ENCODE results near the gene C6orf62.
"Not testable (repeated sequence)": the region's sequence is repeated elsewhere in the genome, so short reads cannot be mapped to it uniquely, and the experiment has no call there.

Gene C6orf62

GRCh38 chr6:24719125-24719971 lies at the start of gene C6orf62:
C6orf62 (minus strand) TSS chr6:24719154; CDS start chr6:24718668, 486 bp downstream.
- H3K27me3 Mint-ChIP-seq = no peaks in the 10 kb centered on the region
- peaks cover 34% of the 10 kb centered on the region for H3K4me1 Mint-ChIP-seq (ENCODE audit: low read depth)
- peak within 1 kb of the TSS; percentile 98 for H3K27ac Mint-ChIP-seq
- H3K36me3 Mint-ChIP-seq (ENCODE audit: low read depth) = peaks cover 66% of the 10 kb centered on the region
- no peaks in the 10 kb centered on the region for H3K9me3 Mint-ChIP-seq
- intact Hi-C loops (cut with micrococcal nuclease) = no loop called here
- peak within 1 kb of the TSS; percentile 99 for H3K4me3 Mint-ChIP-seq

DNA sequence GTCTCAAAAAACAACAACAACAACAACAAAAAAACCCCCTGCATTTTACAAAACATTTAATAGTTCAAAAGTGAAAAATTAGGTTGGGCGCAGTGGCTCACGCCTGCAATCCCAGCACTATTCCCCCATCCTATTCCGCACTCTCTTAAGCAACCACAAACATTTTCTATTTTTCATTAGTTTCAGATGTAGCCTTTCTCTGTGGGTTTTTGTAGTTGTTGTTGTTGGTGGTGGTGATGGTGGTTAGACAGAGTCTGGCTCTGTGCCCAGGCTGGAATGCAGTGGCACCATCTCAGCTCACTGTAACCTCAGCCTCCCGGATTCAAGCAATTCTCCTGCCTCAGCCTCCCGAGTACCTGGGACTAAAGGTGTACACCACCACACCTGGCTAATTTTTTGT lies 49.4 kb upstream of the C6orf62 start:
- Mint-ChIP-seq H3K27ac (peak overlapping the region; percentile 3), H3K4me1 (ENCODE audit: low read depth) (peaks cover 9% of the 10 kb centered on the region), H3K9me3 (no peaks in the 10 kb centered on the region), H3K4me3 (no peak overlapping the region), H3K27me3 (no peaks in the 10 kb centered on the region), H3K36me3 (ENCODE audit: low read depth) (no peaks in the 10 kb centered on the region)
- intact Hi-C loops (cut with micrococcal nuclease) = no loop called here

DNA sequence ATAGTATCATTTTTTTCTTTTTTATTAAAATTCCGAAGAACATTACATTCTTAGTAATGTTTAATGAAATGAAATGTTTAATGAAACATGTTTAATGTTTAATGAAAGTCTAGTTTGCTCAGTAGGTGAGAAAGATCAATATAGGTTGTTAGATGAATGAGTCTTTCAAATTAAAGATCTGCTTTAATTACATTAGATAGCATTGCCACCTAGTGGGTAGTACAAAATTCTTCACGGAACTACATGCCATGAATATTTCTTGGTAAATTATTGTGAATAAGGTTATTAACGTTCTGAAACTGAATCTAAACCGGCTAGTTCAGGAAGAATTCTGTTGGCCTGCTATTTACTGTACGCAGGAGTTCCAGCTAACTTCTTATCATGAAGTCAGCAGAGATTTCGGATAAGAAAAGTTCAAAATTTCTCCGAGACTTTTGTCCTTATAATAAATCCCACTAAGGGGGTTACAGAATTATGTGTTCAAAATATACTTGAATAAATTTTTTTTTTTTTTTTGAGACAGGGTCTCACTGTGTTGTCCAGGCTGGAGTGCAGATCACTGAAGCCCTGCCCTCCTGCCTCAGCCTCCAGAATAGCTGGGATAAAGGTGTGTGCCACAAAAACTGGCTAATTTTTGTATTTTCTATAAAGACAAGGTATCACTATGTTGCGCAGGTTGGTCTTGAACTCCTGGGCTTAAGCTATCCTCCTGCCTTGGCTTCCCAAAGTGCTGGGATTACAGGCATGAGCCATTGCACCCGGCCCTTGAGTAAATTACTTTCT lies 47.9 kb upstream of the C6orf62 start:
- peaks cover 12% of the 10 kb centered on the region for H3K4me1 Mint-ChIP-seq (ENCODE audit: low read depth)
- no peaks in the 10 kb centered on the region for H3K27me3 Mint-ChIP-seq
- intact Hi-C loops (cut with micrococcal nuclease) = loop anchor here (1.0 kb wide), 2 partner anchors 49 to 186 kb away; no protein-coding TSS in a partner anchor
- no peaks in the 10 kb centered on the region for H3K36me3 Mint-ChIP-seq (ENCODE audit: low read depth)
- H3K9me3 Mint-ChIP-seq = no peaks in the 10 kb centered on the region
- no peak overlapping the region for H3K27ac Mint-ChIP-seq
- no peak overlapping the region for H3K4me3 Mint-ChIP-seq

DNA sequence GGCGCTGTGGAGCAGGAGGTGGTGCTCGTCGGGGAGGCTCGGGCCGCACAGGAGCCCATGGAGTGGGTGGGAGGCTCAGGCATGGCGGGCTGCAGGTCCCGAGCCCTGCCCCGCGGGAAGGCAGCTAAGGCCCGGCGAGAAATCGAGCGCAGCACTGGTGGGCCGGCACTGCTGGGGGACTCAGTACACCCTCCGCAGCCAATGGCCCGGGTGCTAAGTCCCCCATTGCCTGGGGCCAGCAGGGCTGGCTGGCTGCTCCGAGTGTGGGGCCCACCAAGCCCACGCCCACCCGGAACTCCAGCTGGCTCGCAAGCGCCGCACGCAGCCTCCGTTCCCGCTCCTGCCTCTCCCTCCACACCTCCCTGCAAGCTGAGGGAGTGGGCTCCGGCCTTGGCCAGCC lies 47.0 kb upstream of the C6orf62 start:
- H3K4me1 Mint-ChIP-seq (ENCODE audit: low read depth) = peaks cover 21% of the 10 kb centered on the region
- not testable (repeated sequence) for H3K9me3 Mint-ChIP-seq; H3K27me3 Mint-ChIP-seq; H3K36me3 Mint-ChIP-seq (ENCODE audit: low read depth); H3K4me3 Mint-ChIP-seq
- peak overlapping the region; percentile 6 for H3K27ac Mint-ChIP-seq
- intact Hi-C loops (cut with micrococcal nuclease) = loop anchor here (1.0 kb wide), 2 partner anchors 48 to 185 kb away; no protein-coding TSS in a partner anchor

GRCh38 chr6:24764833-24765828 lies 46.2 kb upstream of the C6orf62 start:
- H3K27me3 Mint-ChIP-seq; H3K36me3 Mint-ChIP-seq (ENCODE audit: low read depth); H3K9me3 Mint-ChIP-seq; intact Hi-C loops (cut with micrococcal nuclease); H3K4me3 Mint-ChIP-seq: not testable (repeated sequence)
- H3K27ac Mint-ChIP-seq = peak overlapping the region; percentile 6
- H3K4me1 Mint-ChIP-seq (ENCODE audit: low read depth) = peaks cover 26% of the 10 kb centered on the region

- Mint-ChIP-seq H3K27ac (peak overlapping the region; percentile 6), H3K4me1 (ENCODE audit: low read depth) (peaks cover 33% of the 10 kb centered on the region), H3K36me3 (ENCODE audit: low read depth) (no peaks in the 10 kb centered on the region), H3K9me3 (no peaks in the 10 kb centered on the region), H3K4me3 (no peak overlapping the region), H3K27me3 (no peaks in the 10 kb centered on the region)
- intact Hi-C loops (cut with micrococcal nuclease) = no loop called here
These were observed 44.6 kb upstream of the C6orf62 start for GRCh38 chr6:24763578-24763977.

DNA sequence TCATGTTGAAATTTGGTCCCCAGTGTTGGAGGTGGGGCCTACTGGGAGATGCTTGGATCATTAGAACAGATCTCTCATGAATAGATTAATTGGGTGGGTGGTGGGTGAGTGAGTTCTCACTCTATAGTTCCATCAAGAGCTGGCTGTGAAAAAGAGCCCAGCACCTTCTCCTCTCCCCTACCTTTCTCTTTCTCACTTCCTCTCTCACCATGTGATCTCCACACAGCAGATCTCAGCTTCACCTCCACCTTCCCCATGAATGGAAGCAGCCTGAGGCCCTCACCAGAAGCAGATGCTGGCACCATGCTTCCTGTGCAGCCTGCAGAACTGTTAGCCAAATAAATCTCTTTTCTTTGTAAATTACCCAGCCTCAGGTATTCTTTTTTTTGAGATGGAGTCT lies 42.9 kb upstream of the C6orf62 start:
- Mint-ChIP-seq H3K4me3 (no peak overlapping the region), H3K9me3 (no peaks in the 10 kb centered on the region), H3K4me1 (ENCODE audit: low read depth) (peaks cover 46% of the 10 kb centered on the region), H3K36me3 (ENCODE audit: low read depth) (no peaks in the 10 kb centered on the region), H3K27me3 (no peaks in the 10 kb centered on the region), H3K27ac (no peak overlapping the region)
- intact Hi-C loops (cut with micrococcal nuclease) = no loop called here

- Mint-ChIP-seq H3K36me3 (ENCODE audit: low read depth) (no peaks in the 10 kb centered on the region), H3K27ac (no peak overlapping the region), H3K4me3 (no peak overlapping the region), H3K4me1 (ENCODE audit: low read depth) (peaks cover 46% of the 10 kb centered on the region), H3K27me3 (no peaks in the 10 kb centered on the region), H3K9me3 (no peaks in the 10 kb centered on the region)
- intact Hi-C loops (cut with micrococcal nuclease) = no loop called here
These were observed 42.4 kb upstream of the C6orf62 start for GRCh38 chr6:24761193-24761835.

- H3K27me3 Mint-ChIP-seq = no peaks in the 10 kb centered on the region
- H3K4me3 Mint-ChIP-seq = no peak overlapping the region
- H3K9me3 Mint-ChIP-seq = no peaks in the 10 kb centered on the region
- peak overlapping the region; percentile 67 for H3K27ac Mint-ChIP-seq
- intact Hi-C loops (cut with micrococcal nuclease) = no loop called here
- H3K4me1 Mint-ChIP-seq (ENCODE audit: low read depth) = peaks cover 46% of the 10 kb centered on the region
- no peaks in the 10 kb centered on the region for H3K36me3 Mint-ChIP-seq (ENCODE audit: low read depth)
These were observed 41.3 kb upstream of the C6orf62 start for GRCh38 chr6:24760210-24760609.

- Mint-ChIP-seq H3K27ac (peak overlapping the region; percentile 67), H3K4me3 (no peak overlapping the region)
- intact Hi-C loops (cut with micrococcal nuclease) = no loop called here
These were observed 40.8 kb upstream of the C6orf62 start for GRCh38 chr6:24759718-24760117.

DNA sequence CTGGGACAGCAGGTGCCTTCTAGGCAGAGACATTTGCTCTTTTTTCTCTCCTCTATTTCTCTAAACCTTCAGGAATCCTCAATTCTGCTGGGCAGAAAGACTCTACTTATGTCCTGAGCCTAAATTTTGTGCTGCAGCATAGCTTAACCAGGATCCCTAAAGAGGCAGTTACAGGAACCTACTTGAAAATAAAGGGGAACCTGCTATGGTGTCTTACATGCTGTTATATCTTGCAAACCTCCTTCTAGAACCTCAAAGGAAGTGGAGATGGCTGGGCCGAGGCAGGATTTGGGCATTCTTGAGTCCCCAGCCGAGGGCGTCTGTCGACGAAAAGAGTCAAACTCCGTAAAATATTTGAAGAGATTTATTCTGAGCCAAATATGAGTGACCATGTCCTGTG lies 38.7 kb upstream of the C6orf62 start:
- peaks cover 44% of the 10 kb centered on the region for H3K4me1 Mint-ChIP-seq (ENCODE audit: low read depth)
- H3K9me3 Mint-ChIP-seq = peaks cover 8% of the 10 kb centered on the region
- no peaks in the 10 kb centered on the region for H3K36me3 Mint-ChIP-seq (ENCODE audit: low read depth)
- H3K4me3 Mint-ChIP-seq = no peak overlapping the region
- H3K27ac Mint-ChIP-seq = peak overlapping the region; percentile 80
- no peaks in the 10 kb centered on the region for H3K27me3 Mint-ChIP-seq
- intact Hi-C loops (cut with micrococcal nuclease) = no loop called here

More at GRCh38 chr6:24759718-24760117, 40.8 kb upstream of the C6orf62 start:
- Mint-ChIP-seq H3K4me1 (ENCODE audit: low read depth) (peaks cover 45% of the 10 kb centered on the region), H3K36me3 (ENCODE audit: low read depth) (no peaks in the 10 kb centered on the region), H3K9me3 (no peaks in the 10 kb centered on the region), H3K27me3 (no peaks in the 10 kb centered on the region)

GRCh38 chr6:24755279-24755678 lies 36.3 kb upstream of the C6orf62 start:
- Mint-ChIP-seq H3K9me3 (peaks cover 22% of the 10 kb centered on the region), H3K4me1 (ENCODE audit: low read depth) (peaks cover 31% of the 10 kb centered on the region), H3K36me3 (ENCODE audit: low read depth) (peaks cover 16% of the 10 kb centered on the region), H3K27me3 (no peaks in the 10 kb centered on the region), H3K4me3 (no peak overlapping the region), H3K27ac (no peak overlapping the region)
- intact Hi-C loops (cut with micrococcal nuclease) = no loop called here

GRCh38 chr6:24754378-24754777 lies 35.4 kb upstream of the C6orf62 start:
- H3K36me3 Mint-ChIP-seq (ENCODE audit: low read depth) = peaks cover 18% of the 10 kb centered on the region
- H3K9me3 Mint-ChIP-seq = peaks cover 22% of the 10 kb centered on the region
- intact Hi-C loops (cut with micrococcal nuclease); H3K4me3 Mint-ChIP-seq; H3K27me3 Mint-ChIP-seq; H3K27ac Mint-ChIP-seq: not testable (repeated sequence)
- H3K4me1 Mint-ChIP-seq (ENCODE audit: low read depth) = peaks cover 26% of the 10 kb centered on the region
